Immature natural killer cell (primary cell): ENCODE measurements around the gene COA8. TPM values are rescaled to one million over a fixed set of nuclear protein-coding genes. Genes with fewer than 3 reads are reported as not detected.
"Not testable (repeated sequence)": the region's sequence is repeated elsewhere in the genome, so short reads cannot be mapped to it uniquely, and the experiment has no call there.

Experiments
- DNase-seq, 3 donors: peaks; one replicate each; pipeline ENCODE4 v3.0.0; 2022; ENCODE audit warnings: mixed read lengths in 1 of 3
- H3K27ac Mint-ChIP-seq, 6 donors: one replicate each; pipeline ENCODE4 v1.8.0; 2020; ENCODE audit warnings: mixed read lengths in 6 of 6, mild to moderate bottlenecking in 5 of 6, inconsistent platforms in 4 of 6, moderate library complexity in 3 of 6
- H3K27me3 Mint-ChIP-seq, 3 donors: one replicate each; pipeline ENCODE4 v1.8.0; 2020 to 2021; ENCODE audit warnings: low read depth in 3 of 3, mild to moderate bottlenecking in 3 of 3, mixed read lengths in 3 of 3, moderate library complexity in 3 of 3, inconsistent platforms in 1 of 3
- H3K36me3 Mint-ChIP-seq, 3 donors: one replicate each; pipeline ENCODE4 v1.8.0; 2020; ENCODE audit warnings: mixed read lengths in 3 of 3, inconsistent platforms in 2 of 3, mild to moderate bottlenecking in 2 of 3
- H3K4me1 Mint-ChIP-seq, 2 donors: one replicate each; pipeline ENCODE4 v1.8.0; 2020; ENCODE audit warnings: inconsistent platforms in 2 of 2, mild to moderate bottlenecking in 2 of 2, mixed read lengths in 2 of 2, moderate library complexity in 1 of 2
- H3K4me3 Mint-ChIP-seq, 5 donors: one replicate each; pipeline ENCODE4 v1.8.0; 2020; ENCODE audit warnings: mild to moderate bottlenecking in 5 of 5, mixed read lengths in 5 of 5, inconsistent platforms in 3 of 5, moderate library complexity in 3 of 5
- H3K9me3 Mint-ChIP-seq, 6 donors: one replicate each; pipeline ENCODE4 v1.8.0; 2020; ENCODE audit warnings: mild to moderate bottlenecking in 6 of 6, mixed read lengths in 6 of 6, inconsistent platforms in 4 of 6, moderate library complexity in 3 of 6
- polyA plus RNA-seq, 3 donors: library from polyadenylated mRNA; unstranded; fragments of 300-500 nt; fragmentation: Illumina TruSeq; gene quantifications; one replicate each; pipeline ENCODE4 v1.2.3, GENCODE V29; 2021

Gene COA8
- polyA plus RNA-seq, 3 donors from 2014 or later, result 60.6 to 87.5 (median 64.5) TPM

GRCh38 chr14:103521951-103522563 lies 40.7 kb upstream of the COA8 start:
- Mint-ChIP-seq H3K27ac (no peak overlapping the region), H3K27me3 (peaks cover 0 to 6% (median 5%) of the 10 kb centered on the region in 3 donors), H3K4me3 (peak overlapping the region; percentile 32 to 64 (median 52)), H3K4me1 (peaks cover 5 to 9% of the 10 kb centered on the region in 2 donors), H3K36me3 (no peaks in the 10 kb centered on the region), H3K9me3 (no peaks in the 10 kb centered on the region)
- DNase-seq, result no peak

- Mint-ChIP-seq H3K27me3 (peaks cover 0 to 6% (median 5%) of the 10 kb centered on the region in 3 donors), H3K36me3 (no peaks in the 10 kb centered on the region), H3K4me1 (peaks cover 12 to 14% of the 10 kb centered on the region in 2 donors), H3K4me3 (peak within 1 kb of the TSS; percentile 32 to 64 (median 52)), H3K27ac (no peak within 1 kb of the TSS), H3K9me3 (no peaks in the 10 kb centered on the region)
- DNase-seq, result no peak
Observed at GRCh38 chr14:103522649-103523574, 39.8 kb upstream of the COA8 start, which contains the start of gene CKB. TSS of gene CKB (minus strand) at chr14:103522830. CDS start at chr14:103522493, 337 bp downstream.

GRCh38 chr14:103523575-103523954 lies 39.2 kb upstream of the COA8 start:
- Mint-ChIP-seq H3K27ac (no peak overlapping the region), H3K9me3 (no peaks in the 10 kb centered on the region)

GRCh38 chr14:103524002-103524935 lies 38.5 kb upstream of the COA8 start:
- no peak for DNase-seq
- Mint-ChIP-seq H3K27ac (no peak overlapping the region), H3K9me3 (no peaks in the 10 kb centered on the region), H3K27me3 (peaks cover 5 to 9% (median 8%) of the 10 kb centered on the region in 3 donors), H3K36me3 (no peaks in the 10 kb centered on the region), H3K4me3 (peak overlapping the region in 2 of 5 donors; percentile 11 to 17), H3K4me1 (peaks cover 16 to 19% of the 10 kb centered on the region in 2 donors)

More at GRCh38 chr14:103523575-103523954, 39.2 kb upstream of the COA8 start:
- Mint-ChIP-seq H3K4me1 (peaks cover 15 to 16% of the 10 kb centered on the region in 2 donors), H3K4me3 (peak overlapping the region; percentile 11 to 56 (median 20)), H3K36me3 (no peaks in the 10 kb centered on the region), H3K27me3 (peaks cover 0 to 7% (median 5%) of the 10 kb centered on the region in 3 donors)
- DNase-seq, result no peak

GRCh38 chr14:103525430-103526246 lies 37.1 kb upstream of the COA8 start:
- peak overlapping the region in 1 of 5 donors; percentile 4 for H3K4me3 Mint-ChIP-seq
- H3K27ac Mint-ChIP-seq, result not testable (repeated sequence)

GRCh38 chr14:103526247-103526913 lies 36.4 kb upstream of the COA8 start:
- Mint-ChIP-seq H3K4me3 (no peak overlapping the region), H3K9me3 (no peaks in the 10 kb centered on the region), H3K36me3 (no peaks in the 10 kb centered on the region), H3K27me3 (peaks cover 10 to 14% (median 11%) of the 10 kb centered on the region in 3 donors), H3K27ac (no peak overlapping the region), H3K4me1 (peaks cover 26 to 29% of the 10 kb centered on the region in 2 donors)
- no peak for DNase-seq

More at GRCh38 chr14:103525430-103526246, 37.1 kb upstream of the COA8 start:
- DNase-seq, H3K9me3 Mint-ChIP-seq, H3K36me3 Mint-ChIP-seq: not testable (repeated sequence)
- Mint-ChIP-seq H3K4me1 (peaks cover 26 to 28% of the 10 kb centered on the region in 2 donors), H3K27me3 (peaks cover 9 to 14% (median 11%) of the 10 kb centered on the region in 3 donors)

- Mint-ChIP-seq H3K27ac (peak overlapping the region in 4 of 6 donors; percentile 56 to 89 (median 74)), H3K9me3 (no peaks in the 10 kb centered on the region), H3K36me3 (no peaks in the 10 kb centered on the region), H3K4me3 (peak overlapping the region; percentile 62 to 97 (median 89)), H3K27me3 (peaks cover 10 to 14% (median 11%) of the 10 kb centered on the region in 3 donors), H3K4me1 (peaks cover 26 to 33% of the 10 kb centered on the region in 2 donors)
- DNase-seq, result no peak
Observed at GRCh38 chr14:103526914-103527248, 35.9 kb upstream of the COA8 start.

- H3K36me3 Mint-ChIP-seq, result no peaks in the 10 kb centered on the region
- no peak for DNase-seq
- peak overlapping the region; percentile 60 to 89 (median 68) for H3K27ac Mint-ChIP-seq
- peaks cover 26 to 35% of the 10 kb centered on the region in 2 donors for H3K4me1 Mint-ChIP-seq
- peak overlapping the region; percentile 62 to 97 (median 89) for H3K4me3 Mint-ChIP-seq
- no peaks in the 10 kb centered on the region for H3K9me3 Mint-ChIP-seq
- peaks cover 10 to 14% (median 11%) of the 10 kb centered on the region in 3 donors for H3K27me3 Mint-ChIP-seq
Observed at GRCh38 chr14:103527408-103528145, 35.2 kb upstream of the COA8 start.

- DNase-seq, result no peak
- peaks cover 9 to 14% (median 10%) of the 10 kb centered on the region in 3 donors for H3K27me3 Mint-ChIP-seq
- H3K9me3 Mint-ChIP-seq, result no peaks in the 10 kb centered on the region
- H3K4me3 Mint-ChIP-seq, result peak overlapping the region; percentile 89 to 97 (median 93)
- H3K4me1 Mint-ChIP-seq, result peaks cover 26 to 35% of the 10 kb centered on the region in 2 donors
- peak overlapping the region; percentile 53 to 93 (median 86) for H3K27ac Mint-ChIP-seq
- H3K36me3 Mint-ChIP-seq, result no peaks in the 10 kb centered on the region
Observed at GRCh38 chr14:103528146-103528586, 34.6 kb upstream of the COA8 start.

- peak within 1 kb of the TSS; percentile 89 to 94 (median 92) for H3K27ac Mint-ChIP-seq
- DNase-seq, result peak; percentile 70 to 77 (median 76)
- peaks cover 26 to 35% of the 10 kb centered on the region in 2 donors for H3K4me1 Mint-ChIP-seq
- H3K9me3 Mint-ChIP-seq, result no peaks in the 10 kb centered on the region
- peaks cover 7 to 11% (median 10%) of the 10 kb centered on the region in 3 donors for H3K27me3 Mint-ChIP-seq
- peak within 1 kb of the TSS; percentile 89 to 97 (median 93) for H3K4me3 Mint-ChIP-seq
- no peaks in the 10 kb centered on the region for H3K36me3 Mint-ChIP-seq
Observed at GRCh38 chr14:103528587-103529382, 34.0 kb upstream of the COA8 start, which contains the start of gene TRMT61A. TSS of gene TRMT61A (plus strand) at chr14:103529196. CDS start at chr14:103529979, 783 bp downstream.
